ENCODE results near the gene NFAM1. TPM values are rescaled to one million over a fixed set of nuclear protein-coding genes. Genes with fewer than 3 reads are reported as not detected.

The NFAM1 gene
- total RNA-seq, 2 donors from 2014 or later: 4.1 to 4.4 TPM

- no peak for DNase-seq (ENCODE audit: low spot score)
- no peak overlapping the region for H3K27ac ChIP-seq
- H3K9me3 ChIP-seq: no peaks in the 10 kb centered on the region
- no peak for ATAC-seq (ENCODE audit: insufficient number of reproducible peaks, low FRiP score, low read depth)
- H3K4me3 ChIP-seq: no peak overlapping the region
- peaks cover 0 to 17% of the 10 kb centered on the region in 2 donors for H3K4me1 ChIP-seq (ENCODE audit: control insufficient read depth in 1 of 2, low read depth in 2 of 2)
- no peak for TF ChIP-seq CTCF (IDR thresholded peaks at IDR 0.05)
- no peaks in the 10 kb centered on the region for H3K36me3 ChIP-seq
- no peaks in the 10 kb centered on the region for H3K27me3 ChIP-seq (replicated peaks; ENCODE audit: insufficient read depth)
Measured at GRCh38 chr22:42340829-42341383, 91.3 kb downstream of the NFAM1 start.

- Histone ChIP-seq H3K27me3 (replicated peaks; ENCODE audit: insufficient read depth) (no peaks in the 10 kb centered on the region), H3K36me3 (no peaks in the 10 kb centered on the region), H3K4me3 (no peak overlapping the region), H3K27ac (no peak overlapping the region), H3K9me3 (no peaks in the 10 kb centered on the region), H3K4me1 (ENCODE audit: control insufficient read depth in 1 of 2, low read depth in 2 of 2) (peaks cover 0 to 17% of the 10 kb centered on the region in 2 donors)
- DNase-seq (ENCODE audit: low spot score) (no peak), ATAC-seq (ENCODE audit: insufficient number of reproducible peaks, low FRiP score, low read depth) (no peak)
- no peak for TF ChIP-seq CTCF (IDR thresholded peaks at IDR 0.05)
Measured at GRCh38 chr22:42340150-42340549, 92.1 kb downstream of the NFAM1 start.

GRCh38 chr22:42338479-42338878, 93.7 kb downstream of the NFAM1 start:
- Histone ChIP-seq H3K4me1 (ENCODE audit: control insufficient read depth in 1 of 2, low read depth in 2 of 2) (peaks cover 0 to 6% of the 10 kb centered on the region in 2 donors), H3K4me3 (peak overlapping the region; percentile 50), H3K36me3 (no peaks in the 10 kb centered on the region), H3K27me3 (replicated peaks; ENCODE audit: insufficient read depth) (no peaks in the 10 kb centered on the region), H3K9me3 (no peaks in the 10 kb centered on the region), H3K27ac (no peak overlapping the region)
- no peak for TF ChIP-seq CTCF (IDR thresholded peaks at IDR 0.05)
- DNase-seq (ENCODE audit: low spot score) (no peak), ATAC-seq (ENCODE audit: insufficient number of reproducible peaks, low FRiP score, low read depth) (no peak)

- H3K4me1 ChIP-seq (ENCODE audit: control insufficient read depth in 1 of 2, low read depth in 2 of 2): no peaks in the 10 kb centered on the region
- no peak overlapping the region for H3K4me3 ChIP-seq
- no peaks in the 10 kb centered on the region for H3K9me3 ChIP-seq
- TF ChIP-seq CTCF (IDR thresholded peaks at IDR 0.05): no peak
- no peaks in the 10 kb centered on the region for H3K27me3 ChIP-seq (replicated peaks; ENCODE audit: insufficient read depth)
- H3K27ac ChIP-seq: no peak overlapping the region
- H3K36me3 ChIP-seq: no peaks in the 10 kb centered on the region
- ATAC-seq (ENCODE audit: insufficient number of reproducible peaks, low FRiP score, low read depth) (no peak), DNase-seq (ENCODE audit: low spot score) (no peak)
Measured at GRCh38 chr22:42337356-42337755, 94.8 kb downstream of the NFAM1 start.

- no peaks in the 10 kb centered on the region for H3K36me3 ChIP-seq
- no peak for TF ChIP-seq CTCF (IDR thresholded peaks at IDR 0.05)
Measured at GRCh38 chr22:42336527-42337227, 95.5 kb downstream of the NFAM1 start.

More at GRCh38 chr22:42336527-42337227, 95.5 kb downstream of the NFAM1 start:
- Histone ChIP-seq H3K9me3 (no peaks in the 10 kb centered on the region), H3K4me1 (ENCODE audit: control insufficient read depth in 1 of 2, low read depth in 2 of 2) (no peaks in the 10 kb centered on the region), H3K27me3 (replicated peaks; ENCODE audit: insufficient read depth) (no peaks in the 10 kb centered on the region), H3K27ac (no peak overlapping the region), H3K4me3 (no peak overlapping the region)
- no peak for ATAC-seq (ENCODE audit: insufficient number of reproducible peaks, low FRiP score, low read depth)
- no peak for DNase-seq (ENCODE audit: low spot score)

Measured in thoracic aorta (tissue), 2 donors.